H9 (cell line): ENCODE data around the gene ADAMTS2. TPM values are rescaled to one million over a fixed set of nuclear protein-coding genes. Genes with fewer than 3 reads are reported as not detected.

Source experiments
- DNase-seq: peaks from one replicate; pipeline ENCODE4 v3.0.0-alpha.2; 2017
- H2AFZ ChIP-seq: one replicate; pipeline ENCODE4 v1.6.1; 2013; ENCODE audit warnings: mild to moderate bottlenecking, low read length, control low read depth, moderate library complexity
- H2AK5ac ChIP-seq: 2 replicates; pipeline ENCODE4 v1.6.1; 2013; ENCODE audit warnings: low read length, control low read depth, mixed read lengths; ENCODE audit not compliant: insufficient read length
- H2BK120ac ChIP-seq: one replicate; pipeline ENCODE4 v1.6.1; 2013; ENCODE audit warnings: low read depth, mild to moderate bottlenecking, low read length, control low read depth, inconsistent platforms; ENCODE audit not compliant: poor library complexity, severe bottlenecking
- H2BK12ac ChIP-seq: 2 replicates; pipeline ENCODE4 v1.6.1; 2013; ENCODE audit warnings: low read length, control low read depth, mixed read lengths, low read depth; ENCODE audit not compliant: insufficient read length
- H2BK15ac ChIP-seq: 2 replicates; pipeline ENCODE4 v1.6.1; 2013; ENCODE audit warnings: low read depth, low read length, control low read depth
- H2BK20ac ChIP-seq: one replicate; pipeline ENCODE4 v1.6.1; 2013; ENCODE audit warnings: low read depth, mild to moderate bottlenecking, low read length, control low read depth, inconsistent platforms; ENCODE audit not compliant: poor library complexity, severe bottlenecking
- H2BK5ac ChIP-seq: 2 replicates; pipeline ENCODE4 v1.6.1; 2013; ENCODE audit warnings: low read length, control low read depth, mixed read lengths; ENCODE audit not compliant: insufficient read length
- H3K14ac ChIP-seq: 2 replicates; pipeline ENCODE4 v1.6.1; 2013; ENCODE audit warnings: low read length, control low read depth; ENCODE audit not compliant: insufficient read depth
- H3K18ac ChIP-seq: 2 replicates; pipeline ENCODE4 v1.6.1; 2013; ENCODE audit warnings: low read depth, mild to moderate bottlenecking, mixed read lengths, low read length, control low read depth; ENCODE audit not compliant: insufficient read length
- H3K23ac ChIP-seq: 2 replicates; pipeline ENCODE4 v1.6.1; 2013; ENCODE audit warnings: low read length, control low read depth, mixed read lengths, low read depth; ENCODE audit not compliant: insufficient read length
- H3K23me2 ChIP-seq: 2 replicates; pipeline ENCODE4 v1.6.1; 2013; ENCODE audit warnings: low read depth, mild to moderate bottlenecking, mixed read lengths, low read length, control low read depth; ENCODE audit not compliant: insufficient read length, poor library complexity, severe bottlenecking
- H3K27ac ChIP-seq: 2 replicates; pipeline ENCODE4 v1.5.1; 2013; ENCODE audit warnings: low read length, control low read depth, mixed read lengths, low read depth; ENCODE audit not compliant: insufficient read length
- H3K27me3 ChIP-seq: 2 replicates; pipeline ENCODE4 v1.6.1; 2013; ENCODE audit warnings: low read length, control low read depth, inconsistent platforms; ENCODE audit not compliant: insufficient read depth
- H3K4ac ChIP-seq: 2 replicates; pipeline ENCODE4 v1.6.1; 2013; ENCODE audit warnings: low read depth, mild to moderate bottlenecking, control low read depth, inconsistent platforms, low read length, moderate library complexity
- H3K4me1 ChIP-seq: 2 replicates; pipeline ENCODE4 v1.6.1; 2013; ENCODE audit warnings: low read length, control low read depth, inconsistent platforms; ENCODE audit not compliant: insufficient read depth
- H3K4me2 ChIP-seq: 2 replicates; pipeline ENCODE4 v1.6.1; 2013; ENCODE audit warnings: low read length, control low read depth, mixed read lengths; ENCODE audit not compliant: insufficient read length, insufficient read depth
- H3K56ac ChIP-seq: 2 replicates; pipeline ENCODE4 v1.6.1; 2013; ENCODE audit warnings: low read depth, mild to moderate bottlenecking, mixed read lengths, low read length, control low read depth; ENCODE audit not compliant: insufficient read length
- H3K79me1 ChIP-seq: 2 replicates; pipeline ENCODE4 v1.6.1; 2013; ENCODE audit warnings: low read depth, mild to moderate bottlenecking, moderate library complexity, low read length, control low read depth, inconsistent platforms; ENCODE audit not compliant: insufficient read depth, poor library complexity, severe bottlenecking
- H3K79me2 ChIP-seq: 2 replicates; pipeline ENCODE4 v1.6.1; 2013; ENCODE audit warnings: low read length, control low read depth, inconsistent platforms; ENCODE audit not compliant: insufficient read depth
- H3K9ac ChIP-seq: 2 replicates; pipeline ENCODE4 v1.6.1; 2013; ENCODE audit warnings: low read length, control low read depth, mixed read lengths; ENCODE audit not compliant: insufficient read length; ENCODE audit errors: extremely low read depth
- H3K9me3 ChIP-seq: one replicate; pipeline ENCODE4 v1.6.1; 2013; ENCODE audit warnings: low read depth, low read length, inconsistent platforms; ENCODE audit not compliant: control insufficient read depth
- H3T11ph ChIP-seq: one replicate; pipeline ENCODE4 v1.6.1; 2013; ENCODE audit warnings: mild to moderate bottlenecking, low read length, control low read depth, inconsistent platforms
- H4K20me1 ChIP-seq: one replicate; pipeline ENCODE4 v1.6.1; 2013; ENCODE audit not compliant: control insufficient read depth, insufficient read length, insufficient read depth
- H4K5ac ChIP-seq: 2 replicates; pipeline ENCODE4 v1.6.1; 2013; ENCODE audit warnings: low read depth, mild to moderate bottlenecking, mixed read lengths, low read length, control low read depth; ENCODE audit not compliant: insufficient read length
- H4K8ac ChIP-seq: replicated peaks from 2 replicates; pipeline ENCODE4 v1.6.1; 2013; ENCODE audit warnings: low read length, control low read depth, mixed read lengths, low read depth; ENCODE audit not compliant: insufficient read length
- H4K91ac ChIP-seq: 2 replicates; pipeline ENCODE4 v1.6.1; 2013; ENCODE audit warnings: low read depth, mild to moderate bottlenecking, moderate library complexity, mixed read lengths, low read length, control low read depth; ENCODE audit not compliant: insufficient read length
- H3K27ac Mint-ChIP-seq, 3 experiments: 2 replicates in 2 of 3; 3 replicates in 1 of 3; pipeline ENCODE4 v1.8.0; 2020 to 2021; ENCODE audit warnings: mixed read lengths in 3 of 3, mild to moderate bottlenecking in 1 of 3, moderate library complexity in 1 of 3
- H3K27me3 Mint-ChIP-seq: 2 replicates; pipeline ENCODE4 v1.8.0; 2021; ENCODE audit warnings: low read depth, mild to moderate bottlenecking, moderate library complexity, mixed read lengths
- H3K36me3 Mint-ChIP-seq, 3 experiments: 2 replicates in 2 of 3; 3 replicates in 1 of 3; pipeline ENCODE4 v1.8.0; 2020 to 2021; ENCODE audit warnings: low read depth in 3 of 3, mixed read lengths in 3 of 3; ENCODE audit not compliant: insufficient read depth in 1 of 3
- H3K4me1 Mint-ChIP-seq, 2 experiments: 2 replicates each; pipeline ENCODE4 v1.8.0; 2020; ENCODE audit warnings: mixed read lengths in 2 of 2
- H3K4me3 Mint-ChIP-seq, 2 experiments: 2 replicates in 1 of 2; 3 replicates in 1 of 2; pipeline ENCODE4 v1.8.0; 2020 to 2021; ENCODE audit warnings: mild to moderate bottlenecking in 2 of 2, mixed read lengths in 2 of 2, moderate library complexity in 1 of 2
- H3K9me3 Mint-ChIP-seq, 2 experiments: 2 replicates in 1 of 2; 3 replicates in 1 of 2; pipeline ENCODE4 v1.8.0; 2020; ENCODE audit warnings: mild to moderate bottlenecking in 2 of 2, mixed read lengths in 2 of 2, moderate library complexity in 1 of 2
- CTCF ChIP-seq: fragments of 200-600 bp; sonication (generic); conservative IDR thresholded peaks from 3 replicates; pipeline ENCODE4 v1.8.0; 2021; ENCODE audit warnings: antibody characterized with exemption, mild to moderate bottlenecking
- WGBS: extraction: QIAGEN DNeasy Blood & Tissue Kit; methylation state at CpG from one replicate; pipeline ENCODE4 v1.1.7; 2013; ENCODE audit warnings: missing lambda C conversion rate, low lambda C conversion rate, mixed read lengths; ENCODE audit not compliant: insufficient read length; ENCODE audit errors: extremely low coverage; 5-methylcytosine and 5-hydroxymethylcytosine counted together
- long read RNA-seq: library from polyadenylated mRNA; unstranded; transcript quantifications from one replicate; pipeline ENCODE4 v2.0.0, GENCODE V29; 2020
- total RNA-seq: library from RNA; stranded (reverse); gene quantifications from 2 replicates; pipeline ENCODE4 v1.2.1, GENCODE V29; 2021

The ADAMTS2 gene
- total RNA-seq, result 5.4 and 5.9 TPM in 2 replicates
- long read RNA-seq, partial matches to known transcripts, result 3 of 8 reads
- long read RNA-seq, other reads (novel, unspliced or antisense), result 5 of 8 reads

DNA sequence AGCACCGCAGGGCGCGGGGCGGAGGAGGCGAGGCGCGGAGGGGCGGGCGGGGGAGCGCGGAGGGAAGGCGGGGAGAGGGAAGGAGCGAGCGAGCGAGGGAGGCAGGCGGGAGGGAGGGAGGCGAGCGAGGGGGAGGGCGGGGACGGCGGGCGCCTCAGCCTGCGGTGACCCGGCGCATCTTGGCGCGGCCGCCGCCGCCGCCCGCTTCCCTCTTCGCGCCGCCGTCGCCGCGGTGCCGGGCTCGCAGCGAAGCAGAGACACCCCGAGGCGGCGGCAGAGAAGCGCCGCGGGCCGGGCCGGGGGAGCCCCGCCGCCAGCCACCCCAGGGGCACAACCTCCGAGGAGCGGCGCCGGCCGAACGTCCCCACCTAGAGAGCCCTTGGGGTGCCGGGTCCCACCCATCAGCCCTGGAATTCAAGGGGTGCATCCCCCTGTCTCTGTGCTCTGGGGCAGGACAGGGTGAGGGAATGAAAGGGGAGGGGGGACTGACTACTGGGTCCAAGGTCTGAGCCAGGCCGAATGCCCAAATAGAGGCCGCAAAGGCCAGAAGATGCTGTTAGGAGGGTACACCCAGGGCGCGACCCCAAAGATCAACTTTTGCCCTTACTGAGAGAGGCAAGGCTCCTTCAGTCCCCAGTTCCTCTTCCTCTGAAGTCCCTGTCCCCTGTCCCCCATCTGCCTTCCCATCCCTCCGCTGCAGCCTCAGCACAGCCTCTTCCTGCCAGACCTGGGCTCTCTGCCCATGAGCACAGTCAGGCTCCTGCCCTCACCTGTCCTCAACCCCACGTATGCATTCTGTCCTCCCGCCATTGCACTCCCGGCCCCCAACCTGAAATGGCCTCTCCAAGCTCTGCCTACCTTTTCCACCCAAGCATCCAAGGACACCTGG, at the start of gene ADAMTS2:
TSS of gene ADAMTS2 (minus strand) at position 29 of the 889 bp plus-strand sequence. CDS start 133 bp downstream, outside the sequence.
- no peak within 1 kb of the TSS for H3K27ac Mint-ChIP-seq
- Histone ChIP-seq H2AFZ (no peak within 1 kb of the TSS), H3K4me1 (peaks cover 3% of the 10 kb centered on the region; the same call in 1 of the 2 replicates), H4K20me1 (peaks cover 8% of the 10 kb centered on the region), H3K27ac (no peak within 1 kb of the TSS), H2BK12ac (no peak within 1 kb of the TSS), H3T11ph (no peak within 1 kb of the TSS), H3K56ac (no peak within 1 kb of the TSS), H2BK5ac (no peak within 1 kb of the TSS), H3K9ac (no peak within 1 kb of the TSS), H4K5ac (no peak within 1 kb of the TSS), H4K8ac (no peak within 1 kb of the TSS), H2AK5ac (no peak within 1 kb of the TSS), H2BK20ac (no peak within 1 kb of the TSS), H3K23me2 (peaks cover 23% of the 10 kb centered on the region), H3K14ac (no peak within 1 kb of the TSS; the same call in 1 of the 2 replicates), H3K4me2 (peak within 1 kb of the TSS; percentile 74), H3K18ac (no peak within 1 kb of the TSS), H3K79me1 (no peaks in the 10 kb centered on the region), H3K27me3 (peaks cover 23% of the 10 kb centered on the region; the same call in 1 of the 2 replicates), H3K4ac (no peak within 1 kb of the TSS), H3K23ac (no peak within 1 kb of the TSS), H2BK15ac (no peak within 1 kb of the TSS), H4K91ac (no peak within 1 kb of the TSS), H3K79me2 (no peaks in the 10 kb centered on the region), H3K9me3 (no peaks in the 10 kb centered on the region), H2BK120ac (no peak within 1 kb of the TSS)
- H3K4me1 Mint-ChIP-seq, result peaks cover 16 to 20% of the 10 kb centered on the region in 2 experiments
- no peak for TF ChIP-seq CTCF
- peaks cover 0 to 2% (median 0%) of the 10 kb centered on the region in 3 experiments; a peak in 2 of 7 replicates for H3K36me3 Mint-ChIP-seq
- peaks cover 84% of the 10 kb centered on the region for H3K27me3 Mint-ChIP-seq
- WGBS, result no CpG with 5 or more reads among the region's 67 CpGs
- H3K4me3 Mint-ChIP-seq, result peak within 1 kb of the TSS; percentile 64 to 89
- peak; percentile 72 for DNase-seq
- H3K9me3 Mint-ChIP-seq, result no peaks in the 10 kb centered on the region; a peak in 1 of 5 replicates
